NCI-H526 (cell line): ENCODE data around the gene COL26A1.
A peak's percentile ranks its signal among the peaks of the same experiment; 100 is the strongest.

Source experiments
- DNase-seq, 2 experiments: peaks; one replicate each; lab custom pipeline; 2025; lab: John Stamatoyannopoulos, UW

COL26A1 gene

DNA sequence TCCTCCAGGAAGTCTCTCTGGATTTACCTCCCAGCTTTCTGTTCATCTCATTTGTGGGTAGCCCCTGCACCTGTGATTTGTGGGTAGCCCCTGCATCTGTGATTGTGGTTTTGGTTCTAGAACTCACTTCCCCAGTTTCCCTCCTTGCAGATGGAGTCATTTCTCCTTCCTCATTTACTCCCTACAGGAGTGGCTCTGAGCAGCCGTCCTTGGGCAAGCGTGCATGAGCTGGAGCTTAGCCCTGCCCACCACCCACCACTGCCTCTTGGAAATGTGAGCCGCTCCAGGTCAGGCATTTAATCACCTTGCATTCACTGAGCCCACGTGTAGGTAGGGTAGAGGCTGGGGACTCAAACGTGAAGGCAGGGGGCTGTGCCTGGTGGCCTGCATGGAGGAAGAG is 8.2 kb downstream of the COL26A1 start:
- no peak for DNase-seq

DNA sequence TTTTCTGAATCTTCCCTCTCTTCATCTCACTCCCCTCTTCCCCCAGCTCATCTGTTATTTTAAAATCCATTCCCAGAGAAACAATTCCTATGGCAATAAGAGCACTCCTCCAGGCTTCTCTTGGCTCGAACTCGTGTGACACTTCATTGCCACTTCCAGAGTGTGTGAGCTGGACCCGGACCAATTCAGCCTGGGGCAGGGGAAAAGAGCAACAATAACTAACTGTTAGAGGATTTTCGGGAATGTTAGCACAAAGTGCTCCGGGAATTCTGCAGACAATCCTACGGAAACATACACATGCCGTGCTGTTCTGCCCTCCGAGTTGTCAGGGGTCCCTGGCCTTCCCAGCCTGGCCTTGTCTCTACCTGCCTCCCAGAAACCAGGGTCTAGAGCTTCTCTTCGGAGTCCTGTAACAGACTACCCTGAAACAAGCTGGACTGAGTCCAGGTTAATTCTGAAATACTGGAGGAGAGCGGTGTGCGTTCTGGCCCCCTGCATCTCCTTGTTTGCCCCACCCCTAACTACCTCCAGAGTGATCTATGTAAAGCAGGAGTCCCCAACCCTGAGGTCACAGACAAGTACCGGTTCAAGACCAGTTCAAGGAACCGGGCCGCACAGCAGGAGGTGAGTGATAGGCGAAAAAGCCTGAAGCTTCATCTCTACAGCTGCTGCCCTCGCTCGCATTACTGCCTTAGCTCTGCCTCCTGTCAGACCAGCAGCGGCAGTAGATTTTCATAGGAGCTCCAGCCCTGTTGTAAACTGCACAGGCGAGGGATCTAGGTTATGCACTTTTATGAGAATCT is 11.3 kb downstream of the COL26A1 start:
- DNase-seq = no peak

DNA sequence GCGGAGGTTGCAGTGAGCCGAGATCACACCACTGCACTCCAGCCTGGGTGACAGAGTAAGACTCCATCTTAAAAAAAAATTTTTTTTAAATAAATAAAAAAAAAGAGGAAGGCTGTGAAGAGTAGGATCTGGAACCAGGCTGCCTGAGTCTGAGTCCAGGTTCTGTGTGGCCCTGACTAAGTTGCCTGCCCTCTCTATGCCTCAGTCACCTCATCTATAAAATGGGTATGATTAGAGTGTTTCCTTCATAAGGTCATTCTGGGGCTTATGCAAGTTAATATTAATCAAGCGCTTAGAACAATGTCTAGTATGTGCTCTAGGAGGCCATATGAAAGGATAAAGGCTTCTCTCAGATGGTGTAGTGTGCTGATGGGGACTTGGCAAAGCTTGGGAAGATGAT is 12.3 kb downstream of the COL26A1 start:
- DNase-seq = no peak

DNA sequence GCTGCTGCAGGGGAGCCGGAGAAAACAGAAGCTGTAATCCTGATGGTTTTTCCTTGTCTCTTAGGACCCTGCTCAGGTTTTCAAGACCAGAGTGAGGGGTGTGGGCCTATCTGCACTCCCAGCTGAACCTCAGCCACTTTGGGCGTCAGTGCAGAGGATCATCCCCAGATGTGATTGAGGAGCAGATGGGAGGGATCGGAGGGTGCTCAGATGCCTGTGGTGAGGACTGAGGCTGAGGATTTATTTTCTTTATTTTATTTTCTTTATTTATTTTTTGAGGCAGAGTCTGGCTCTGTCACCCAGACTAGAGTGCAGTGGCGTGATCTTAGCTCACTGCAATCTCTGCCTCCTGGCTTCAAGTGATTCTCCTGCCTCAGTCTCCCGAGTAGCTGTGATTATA is 13.9 kb downstream of the COL26A1 start:
- DNase-seq = no peak

DNA sequence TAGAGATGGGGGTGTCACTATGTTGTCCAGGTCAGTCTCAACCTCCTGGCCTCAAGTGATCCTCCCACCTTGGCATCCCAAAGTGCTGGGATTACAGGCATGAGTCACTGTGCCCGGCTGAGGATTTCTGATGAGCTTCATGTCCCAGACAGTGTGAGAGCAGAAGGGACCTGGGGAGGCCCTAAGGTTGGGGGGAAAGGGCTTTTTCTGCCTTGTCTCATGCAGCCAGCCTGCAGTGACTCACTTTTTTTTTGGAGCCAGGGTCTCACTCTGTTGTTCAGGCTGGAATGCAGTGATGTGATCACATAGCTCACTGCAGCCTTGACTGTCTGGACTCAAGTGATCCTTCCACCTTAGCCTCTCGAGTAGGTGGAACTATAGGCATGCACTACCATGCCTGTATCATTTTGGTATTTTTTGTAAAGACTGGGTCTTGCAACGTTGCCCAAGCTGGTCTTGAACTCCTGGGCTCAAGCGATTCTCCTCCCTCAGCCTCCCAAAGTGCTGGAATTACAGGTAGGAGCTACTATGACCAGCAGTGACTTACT is 14.6 kb downstream of the COL26A1 start:
- no peak for DNase-seq

DNA sequence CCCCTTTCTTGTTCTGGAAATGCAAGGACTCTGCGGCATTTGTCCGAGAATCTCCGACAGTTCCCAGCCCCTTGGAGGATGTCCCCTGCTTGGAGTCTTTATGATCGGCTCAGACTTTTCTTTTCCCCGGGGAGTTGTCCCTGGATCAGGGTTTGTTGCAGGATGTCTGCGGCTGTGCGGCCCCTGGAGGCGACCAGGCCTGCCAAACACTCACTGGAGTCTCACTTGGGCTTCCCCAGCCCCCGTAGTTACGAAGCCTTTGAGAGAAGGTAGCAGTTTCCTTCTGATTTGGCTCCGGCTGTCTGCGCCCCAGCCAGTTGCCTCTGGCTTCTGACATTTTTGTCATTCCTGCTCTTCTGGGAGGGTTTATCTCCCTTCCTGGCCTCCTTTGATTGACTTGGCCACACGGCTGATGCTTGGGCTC is 16.1 kb downstream of the COL26A1 start:
- no peak for DNase-seq

DNA sequence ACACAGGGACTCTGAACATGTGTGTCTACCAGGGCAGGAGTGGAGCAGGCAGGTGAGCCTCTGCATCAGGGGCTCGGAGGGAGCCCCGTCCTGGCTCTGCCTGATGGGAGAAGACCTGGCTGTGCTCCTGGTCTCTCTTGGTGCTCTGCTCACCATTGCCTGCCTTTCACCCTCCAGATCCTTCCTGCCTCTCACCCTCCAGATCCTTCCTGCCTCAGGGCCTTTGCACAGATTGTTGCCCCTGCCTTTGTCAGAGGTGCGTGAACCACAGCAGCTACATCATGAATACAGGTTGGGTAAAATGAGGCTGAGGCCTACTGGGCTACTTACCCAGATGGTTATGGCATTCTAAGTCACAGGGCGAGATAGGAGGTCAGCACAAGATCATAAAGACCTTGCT is 16.6 kb downstream of the COL26A1 start:
- DNase-seq = no peak

DNA sequence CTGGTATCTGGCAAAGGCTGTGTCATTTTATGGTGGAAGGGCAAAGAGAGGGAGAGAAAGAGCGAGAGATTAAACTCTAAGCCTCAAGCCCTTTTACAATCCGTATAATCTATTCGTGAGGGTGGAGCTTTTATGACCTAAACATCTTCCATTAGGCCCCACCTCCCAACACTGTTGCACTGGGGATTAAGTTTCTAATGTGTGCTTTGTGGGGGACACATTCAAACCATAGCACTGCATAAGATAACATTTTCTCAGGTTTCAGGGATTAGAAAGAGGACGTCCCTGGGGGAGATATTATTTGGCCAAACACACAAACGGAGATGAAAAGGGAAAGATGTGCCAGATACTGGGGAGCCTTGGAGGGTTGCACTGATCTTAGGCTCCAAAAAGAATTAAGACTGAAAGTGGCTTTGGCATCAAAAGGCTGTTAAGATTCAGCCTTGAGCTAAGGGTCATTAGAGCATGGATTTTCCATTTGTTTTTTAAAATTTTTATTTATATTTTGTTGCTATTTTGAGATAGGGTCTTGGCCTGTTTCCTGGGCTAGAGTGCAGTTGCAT is 19.0 kb downstream of the COL26A1 start:
- DNase-seq = no peak

DNA sequence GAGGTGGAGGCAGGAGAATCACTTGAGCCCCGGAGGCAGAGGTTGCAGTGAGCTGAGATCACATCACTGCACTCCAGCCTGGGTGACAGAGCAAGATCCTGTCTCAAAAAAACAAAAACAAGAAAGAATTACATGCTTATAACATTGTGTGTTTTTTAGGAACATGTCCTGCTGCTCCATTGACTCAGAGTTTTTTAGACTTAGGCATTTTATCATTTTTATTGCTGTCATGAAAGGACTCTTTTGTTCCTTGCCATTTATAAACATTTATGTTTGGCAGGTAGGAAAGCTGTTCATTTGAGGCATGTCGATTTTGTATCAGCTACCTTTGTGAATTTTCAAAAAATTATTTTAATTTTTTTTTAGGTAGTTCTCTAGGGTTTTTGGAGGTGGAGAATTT is 20.3 kb downstream of the COL26A1 start:
- no peak for DNase-seq

DNA sequence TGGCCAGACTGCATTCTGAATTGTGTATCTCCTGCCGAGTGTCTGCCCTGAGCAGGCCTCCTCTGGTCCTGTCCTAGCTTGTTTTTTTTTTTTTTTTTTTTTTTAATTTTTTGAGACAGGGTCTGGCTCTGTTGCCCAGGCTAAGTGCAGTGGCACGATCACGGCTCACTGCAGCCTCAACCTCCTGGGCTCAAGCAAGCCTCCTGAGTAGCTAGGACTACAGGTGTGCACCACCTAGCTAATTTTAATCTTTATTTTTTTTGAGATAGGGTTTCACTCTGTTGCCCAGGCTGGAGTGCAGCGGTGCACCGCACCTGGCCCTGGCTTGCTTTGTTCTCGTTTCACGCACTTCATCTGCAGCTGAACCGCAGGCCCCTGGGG is 23.5 kb downstream of the COL26A1 start:
- DNase-seq = no peak

DNA sequence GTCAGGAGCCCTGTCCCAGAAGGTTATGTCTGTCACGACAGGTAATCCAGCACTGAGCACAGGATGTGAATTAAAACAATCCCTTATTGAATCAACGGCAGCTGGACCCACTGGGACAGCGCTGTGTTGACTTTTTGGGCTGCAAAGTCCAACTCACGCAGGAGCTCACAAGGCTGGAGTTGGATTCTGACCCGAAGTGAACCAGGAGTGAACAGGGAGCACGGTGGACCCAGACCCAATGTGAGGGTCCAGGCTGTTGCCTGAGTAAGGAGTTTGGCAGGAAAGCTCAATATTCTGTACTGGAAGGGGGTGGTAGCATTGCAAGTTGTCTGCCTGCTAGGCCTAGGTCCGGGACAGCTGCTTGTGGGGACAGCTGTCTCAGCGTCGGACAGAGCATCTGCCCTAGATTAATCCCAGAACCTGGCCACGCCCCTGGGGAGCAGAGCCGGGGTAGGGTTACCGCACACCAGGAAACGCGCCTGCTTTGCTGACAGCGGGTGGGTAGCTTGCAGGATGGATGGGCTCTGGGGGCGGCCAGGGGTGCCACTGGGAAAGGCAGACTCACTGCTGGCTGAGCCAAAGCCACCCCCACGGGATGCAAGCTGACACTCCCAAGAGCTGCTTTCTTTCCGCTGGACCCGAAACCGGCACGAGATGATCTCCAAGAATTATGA is 24.0 kb downstream of the COL26A1 start:
- peak; percentile 34 to 71 for DNase-seq

DNA sequence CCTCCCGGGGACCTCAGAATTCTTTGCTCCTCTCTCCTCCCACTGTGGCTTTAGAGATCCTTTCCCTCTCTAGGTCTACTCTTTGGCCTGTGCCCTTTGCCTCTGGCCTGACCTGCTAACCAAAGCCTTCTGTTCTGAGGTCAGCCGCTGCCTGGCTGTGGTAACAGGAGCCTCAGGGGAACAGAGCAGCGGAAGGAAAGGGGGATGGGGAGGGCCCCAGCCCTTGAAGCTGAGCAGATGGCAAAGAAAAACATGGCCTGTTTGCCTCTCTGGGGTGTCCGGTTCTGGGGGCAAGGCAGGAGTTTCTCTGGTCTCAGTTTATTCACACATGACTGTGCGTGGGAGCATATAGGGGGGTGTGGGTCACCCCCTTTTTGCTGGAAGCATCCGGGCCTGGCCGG is 28.2 kb downstream of the COL26A1 start:
- DNase-seq = no peak

DNA sequence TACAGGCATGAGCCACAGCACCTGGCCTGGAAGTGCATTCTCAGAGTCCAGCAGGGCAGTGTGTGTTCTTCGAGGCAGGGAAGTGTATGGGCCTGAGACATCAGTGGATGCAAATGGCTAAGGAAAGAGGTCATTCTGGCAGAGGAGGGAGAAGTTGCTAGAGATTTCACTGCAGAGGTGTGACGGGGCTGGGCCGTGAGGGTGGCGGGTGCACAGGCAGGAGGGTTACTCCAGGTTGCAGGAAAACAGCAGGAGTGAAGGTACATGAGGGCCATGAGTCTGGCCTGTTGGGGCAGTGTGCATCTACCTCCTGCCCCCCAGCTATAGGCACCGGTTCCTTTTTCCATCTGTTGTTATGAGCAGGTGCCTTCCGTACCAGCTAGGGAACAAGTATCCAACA is 29.3 kb downstream of the COL26A1 start:
- no peak for DNase-seq

DNA sequence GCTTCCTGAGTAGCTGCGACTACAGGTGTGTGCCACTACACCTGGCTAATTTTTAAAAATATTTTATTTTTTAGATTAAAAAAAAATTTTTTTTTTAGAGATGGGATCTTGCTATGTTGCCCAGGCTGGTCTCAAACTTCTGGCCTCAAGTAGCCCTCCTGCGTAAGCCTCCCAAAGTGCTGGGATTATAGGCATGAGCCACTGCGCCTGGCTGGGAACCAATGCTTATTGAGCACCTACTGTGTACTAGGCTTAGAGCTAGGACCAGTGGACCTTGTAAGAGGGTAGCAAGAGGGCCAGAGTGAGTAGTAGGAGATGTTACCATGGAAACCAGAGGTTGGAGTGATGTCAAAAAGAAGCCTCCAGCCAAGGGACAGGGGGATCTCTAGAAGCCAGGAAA is 31.2 kb downstream of the COL26A1 start:
- DNase-seq = no peak

DNA sequence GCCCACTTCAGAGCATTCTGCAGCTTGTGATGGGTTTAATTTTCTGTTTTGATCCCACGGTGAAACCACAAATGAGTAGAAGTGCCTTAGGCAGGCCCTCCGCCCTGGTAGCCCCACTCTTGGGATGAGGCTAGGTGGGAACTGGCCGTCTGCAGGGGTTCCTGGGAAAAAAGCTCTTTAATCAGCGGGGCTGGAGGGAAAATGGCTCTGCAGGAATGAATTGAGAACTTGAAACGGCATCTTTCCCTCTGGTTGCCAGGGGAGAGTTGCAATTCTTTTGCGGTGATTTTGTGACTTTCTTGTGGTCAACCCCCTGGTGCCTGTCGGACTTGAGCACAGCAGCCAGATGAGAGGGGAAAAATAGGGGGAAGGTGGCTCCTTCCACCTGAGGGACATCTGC is 32.7 kb downstream of the COL26A1 start:
- no peak for DNase-seq

DNA sequence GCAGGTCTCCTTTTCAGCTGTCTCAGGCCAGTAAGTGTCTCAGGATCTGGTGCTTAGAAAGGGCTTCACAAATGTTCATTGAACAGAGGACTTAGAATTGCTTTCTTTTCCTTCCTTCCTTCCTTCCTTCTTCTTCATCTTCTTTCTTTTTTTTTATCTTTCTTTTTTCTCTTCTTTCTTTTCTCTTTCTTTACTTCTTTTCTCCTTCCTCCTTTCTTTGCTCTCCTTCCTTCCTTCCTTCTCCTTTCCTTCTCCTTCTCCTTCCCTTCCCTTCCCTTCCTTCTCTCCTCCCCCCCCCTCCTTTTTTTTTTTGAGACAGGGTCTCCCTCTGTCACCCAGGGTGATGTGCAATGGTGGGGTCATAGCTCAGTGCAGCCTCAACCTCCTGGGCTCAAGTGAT is 34.6 kb downstream of the COL26A1 start:
- no peak for DNase-seq

DNA sequence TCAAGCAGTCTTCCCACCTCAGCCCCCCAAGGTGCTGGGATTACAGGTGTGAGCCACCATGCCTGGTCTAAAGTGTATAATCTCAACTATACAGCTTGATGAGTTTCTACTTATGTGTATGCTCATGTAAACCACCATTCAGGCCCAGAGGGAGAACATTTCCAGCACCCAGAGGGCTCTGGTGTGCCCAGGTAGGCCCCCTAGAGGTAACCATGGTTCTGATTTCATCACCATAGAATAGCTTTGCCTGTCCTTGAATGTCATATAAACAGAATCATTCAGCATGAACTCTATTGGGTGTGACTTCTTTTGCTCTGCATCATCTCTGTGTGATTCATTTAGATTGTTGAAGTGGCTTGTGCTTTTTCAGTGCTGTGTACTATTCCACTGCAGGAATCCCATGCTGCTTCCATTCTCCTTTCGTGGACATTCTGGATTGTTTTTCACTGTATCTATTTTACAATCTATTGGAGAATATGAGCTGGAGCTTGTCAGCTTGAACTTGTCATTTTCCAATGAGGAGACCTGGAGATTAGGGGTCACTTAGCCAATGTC is 35.2 kb downstream of the COL26A1 start:
- DNase-seq = no peak

DNA sequence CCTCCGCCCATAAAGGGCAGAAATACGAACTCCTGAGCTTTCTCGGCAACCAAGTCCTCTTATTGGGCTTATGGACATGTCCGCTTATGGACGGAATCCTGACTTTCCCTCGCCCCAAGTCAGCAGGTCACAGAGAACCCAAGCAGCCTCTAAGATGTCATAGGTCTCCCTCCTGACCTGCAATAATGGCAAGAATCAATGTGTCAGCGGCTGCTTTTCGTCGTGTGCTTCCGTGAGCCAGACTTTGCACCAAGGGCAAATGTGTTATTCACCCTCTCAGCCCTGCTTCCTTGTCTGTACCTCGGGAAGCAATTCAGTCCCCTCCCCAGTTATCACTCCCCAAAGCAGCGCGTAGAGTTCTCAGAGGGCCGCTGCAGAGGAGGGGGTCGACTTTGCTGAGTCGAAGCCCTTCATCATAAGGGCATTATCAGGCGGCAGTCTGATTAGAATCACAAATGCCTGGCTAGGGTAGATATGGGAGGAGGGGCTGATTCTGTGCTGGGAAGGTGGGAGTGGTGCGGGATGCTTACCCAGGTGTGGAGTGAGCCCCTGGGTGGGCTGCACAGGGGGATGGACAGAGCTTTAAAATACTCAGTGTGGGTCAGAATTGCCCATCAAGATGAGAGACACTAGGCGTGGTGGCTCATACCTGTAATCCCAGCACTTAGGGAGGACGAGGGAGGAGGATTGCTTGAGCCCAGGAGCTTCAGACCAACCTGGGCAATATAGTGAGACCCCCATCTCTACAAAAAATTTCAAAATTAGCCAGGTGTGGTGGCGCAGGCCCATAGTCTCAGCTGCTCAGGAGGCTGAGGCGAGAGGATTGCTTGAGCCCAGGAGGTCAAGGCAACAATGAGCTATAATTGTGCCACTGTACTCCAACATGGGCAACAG is 36.0 kb downstream of the COL26A1 start:
- no peak for DNase-seq

DNA sequence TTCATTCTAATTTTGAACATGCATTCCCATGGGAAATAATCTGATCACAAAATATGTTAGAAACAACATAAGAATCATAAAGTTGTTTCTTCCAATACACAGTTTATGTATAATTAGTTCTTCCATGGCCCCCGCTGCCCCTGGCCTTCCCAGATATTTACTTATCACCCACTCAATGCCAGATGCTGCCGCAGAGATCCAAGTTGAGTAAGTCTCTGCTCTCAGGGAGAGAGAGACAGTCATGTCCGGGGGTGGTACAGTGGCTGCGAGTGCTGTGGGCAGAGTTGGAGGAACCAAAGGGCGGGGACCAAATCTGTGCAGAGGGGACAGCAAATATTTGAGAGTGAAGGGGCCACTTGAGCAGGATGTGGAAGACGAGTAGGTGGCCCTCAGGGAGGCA is 37.1 kb downstream of the COL26A1 start:
- no peak for DNase-seq

DNA sequence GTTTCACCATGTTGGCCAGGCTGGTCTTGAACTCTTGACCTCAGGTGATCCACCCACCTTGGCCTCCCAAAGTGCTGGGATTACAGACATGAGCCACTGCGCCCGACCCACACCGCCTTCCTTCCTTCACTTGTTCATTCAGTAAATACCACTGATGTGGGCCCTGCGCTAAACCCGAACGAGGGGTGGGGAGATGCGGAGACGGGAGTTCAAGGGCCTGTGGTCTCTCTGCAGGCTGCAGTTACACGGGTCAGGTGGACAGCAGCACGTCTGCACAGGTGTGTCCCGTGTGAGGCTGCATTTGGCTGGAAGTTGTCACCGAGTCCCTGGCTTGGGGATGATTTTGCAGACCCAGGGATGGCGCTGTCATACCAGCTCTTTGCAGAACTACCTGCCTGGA is 38.1 kb downstream of the COL26A1 start:
- no peak for DNase-seq

DNA sequence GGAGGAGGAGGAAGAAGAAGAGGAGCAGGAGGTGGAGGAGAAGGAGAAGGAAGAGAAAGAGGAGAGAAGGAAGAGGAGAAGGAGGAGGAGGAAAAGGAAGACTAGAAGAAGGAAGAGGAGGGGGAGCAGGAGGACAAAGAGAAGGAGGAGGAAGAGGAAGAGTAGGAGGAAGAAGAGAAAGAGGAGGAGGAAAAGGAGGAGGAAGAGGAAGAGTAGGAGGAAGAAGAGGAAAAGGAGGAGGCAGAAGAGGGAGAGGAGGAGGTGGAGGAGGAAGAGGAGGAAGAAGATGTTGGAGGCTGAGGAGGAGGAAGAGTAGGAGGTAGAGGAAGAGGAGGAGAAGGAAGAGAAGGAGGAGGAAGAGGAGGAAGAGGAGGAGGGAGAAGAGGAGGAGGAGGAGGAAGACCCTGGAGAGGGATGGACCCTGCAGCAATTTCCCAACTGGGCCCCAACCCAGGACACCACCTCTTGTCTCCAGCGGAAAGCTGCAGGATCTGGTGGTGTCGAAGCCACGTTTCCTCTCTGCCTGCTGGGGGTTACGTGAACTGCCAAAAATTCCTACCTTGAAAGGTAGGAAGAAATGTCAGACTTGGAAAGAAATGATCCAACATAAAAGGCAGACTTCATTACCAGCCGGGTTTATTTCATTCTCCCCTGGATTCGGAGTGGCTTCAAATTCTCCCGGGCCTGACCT is 38.9 kb downstream of the COL26A1 start:
- no peak for DNase-seq
